ENCODE measurements around the gene HLA-DPB1.

Gene HLA-DPB1

GRCh38 chr6:33077908-33078307 is 2.1 kb downstream of the HLA-DPB1 start:
- no peaks in the 10 kb centered on the region for H3K9me3 Mint-ChIP-seq
- DNase-seq (no peak), ATAC-seq (replicated peaks) (no peak)
- peaks cover 28% of the 10 kb centered on the region for H3K36me3 Mint-ChIP-seq (ENCODE audit: insufficient read depth)
- H3K4me3 Mint-ChIP-seq = peak overlapping the region; percentile 85 to 92
- peaks cover 66 to 70% of the 10 kb centered on the region in 2 donors for H3K4me1 Mint-ChIP-seq (ENCODE audit: low read depth in 2 of 2)
- peak overlapping the region; percentile 72 to 94 for H3K27ac Mint-ChIP-seq
- no peaks in the 10 kb centered on the region for H3K27me3 Mint-ChIP-seq

DNA sequence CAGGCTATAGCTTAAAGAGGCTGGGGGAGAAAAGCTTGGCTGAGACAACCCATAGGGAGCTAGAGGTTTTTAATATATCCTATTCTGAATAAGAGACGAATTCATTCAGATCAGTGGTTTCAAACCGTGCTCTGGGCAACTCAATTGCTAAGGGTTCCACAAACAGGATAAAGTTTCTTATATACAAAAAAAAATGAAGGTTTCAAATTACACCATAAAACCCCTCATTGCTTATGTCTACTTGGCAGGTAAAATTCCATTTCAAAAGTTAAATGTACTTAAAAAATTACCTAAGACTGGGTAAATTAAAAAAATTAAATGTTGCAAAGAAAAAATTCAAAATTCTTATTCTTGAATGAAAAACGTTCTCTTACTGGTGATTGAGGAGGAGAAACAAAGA is 2.7 kb downstream of the HLA-DPB1 start:
- H3K27ac Mint-ChIP-seq = peak overlapping the region; percentile 72 to 94

GRCh38 chr6:33078919-33079521 is 3.2 kb downstream of the HLA-DPB1 start:
- no peak for DNase-seq
- Mint-ChIP-seq H3K36me3 (ENCODE audit: insufficient read depth) (peaks cover 36% of the 10 kb centered on the region), H3K9me3 (no peaks in the 10 kb centered on the region), H3K27me3 (no peaks in the 10 kb centered on the region), H3K4me3 (peak overlapping the region; percentile 37 to 85), H3K4me1 (ENCODE audit: low read depth in 2 of 2) (peaks cover 62 to 68% of the 10 kb centered on the region in 2 donors), H3K27ac (peak overlapping the region; percentile 72 to 94)
- no peak for ATAC-seq (replicated peaks)

More for the DNA sequence above, 2.7 kb downstream of the HLA-DPB1 start:
- Mint-ChIP-seq H3K36me3 (ENCODE audit: insufficient read depth) (peaks cover 31% of the 10 kb centered on the region), H3K27me3 (no peaks in the 10 kb centered on the region), H3K4me3 (peak overlapping the region; percentile 85 to 92), H3K9me3 (no peaks in the 10 kb centered on the region), H3K4me1 (ENCODE audit: low read depth in 2 of 2) (peaks cover 65 to 72% of the 10 kb centered on the region in 2 donors)
- ATAC-seq (replicated peaks) (no peak), DNase-seq (no peak)

- Mint-ChIP-seq H3K4me1 (ENCODE audit: low read depth in 2 of 2) (peaks cover 62 to 68% of the 10 kb centered on the region in 2 donors), H3K27me3 (no peaks in the 10 kb centered on the region), H3K4me3 (peak overlapping the region in 1 of 2 donors; percentile 30), H3K36me3 (ENCODE audit: insufficient read depth) (peaks cover 42% of the 10 kb centered on the region), H3K9me3 (no peaks in the 10 kb centered on the region), H3K27ac (peak overlapping the region; percentile 72 to 94)
- no peak for ATAC-seq (replicated peaks)
- no peak for DNase-seq
These were observed 3.8 kb downstream of the HLA-DPB1 start for GRCh38 chr6:33079580-33079979.

GRCh38 chr6:33080127-33081089 is 4.6 kb downstream of the HLA-DPB1 start:
- H3K36me3 Mint-ChIP-seq (ENCODE audit: insufficient read depth) = peaks cover 50% of the 10 kb centered on the region
- ATAC-seq (replicated peaks) = peak; percentile 14
- peak overlapping the region; percentile 72 to 80 for H3K27ac Mint-ChIP-seq
- H3K27me3 Mint-ChIP-seq = no peaks in the 10 kb centered on the region
- peaks cover 58 to 61% of the 10 kb centered on the region in 2 donors for H3K4me1 Mint-ChIP-seq (ENCODE audit: low read depth in 2 of 2)
- H3K4me3 Mint-ChIP-seq = peak overlapping the region; percentile 55 to 67
- no peaks in the 10 kb centered on the region for H3K9me3 Mint-ChIP-seq
- no peak for DNase-seq

DNA sequence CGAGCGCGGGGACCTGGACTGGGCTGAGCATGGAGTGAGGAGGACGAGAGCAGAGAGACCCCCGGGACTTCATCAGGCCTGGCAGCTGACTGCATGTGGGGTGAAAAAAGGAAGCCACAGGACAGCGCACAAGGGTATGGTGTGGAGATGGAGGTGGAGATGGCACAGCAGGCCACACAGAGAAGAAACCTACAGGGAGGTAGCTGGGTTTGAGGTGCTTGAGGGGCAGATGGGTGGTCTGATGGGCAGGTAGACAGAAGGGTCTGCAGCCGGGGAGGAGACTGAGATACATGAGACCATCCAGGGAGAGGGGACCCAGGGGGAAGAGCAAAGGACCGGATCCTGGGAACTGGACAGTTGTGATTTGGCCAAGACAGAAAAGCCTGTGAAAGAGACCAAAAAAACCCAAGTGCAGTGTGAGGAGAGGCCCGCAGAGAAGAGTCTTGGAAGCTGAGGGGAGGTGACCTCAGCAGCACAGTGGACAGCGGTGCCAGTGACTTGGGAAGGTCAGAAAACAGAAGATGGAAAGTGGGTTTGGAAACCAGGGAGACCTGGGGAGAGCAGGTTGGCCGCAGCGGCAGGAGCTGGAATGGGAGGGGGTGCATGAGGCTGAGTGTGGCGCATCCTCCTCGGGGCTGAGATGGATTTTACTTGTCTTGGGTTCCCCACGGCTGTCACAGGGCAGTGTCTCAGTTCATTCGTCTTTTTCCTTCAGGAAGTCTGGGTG is 5.5 kb downstream of the HLA-DPB1 start:
- Mint-ChIP-seq H3K36me3 (ENCODE audit: insufficient read depth) (peaks cover 58% of the 10 kb centered on the region), H3K27me3 (no peaks in the 10 kb centered on the region), H3K4me1 (ENCODE audit: low read depth in 2 of 2) (peaks cover 50 to 59% of the 10 kb centered on the region in 2 donors), H3K4me3 (peak overlapping the region in 1 of 2 donors; percentile 67), H3K27ac (peak overlapping the region; percentile 72 to 84), H3K9me3 (no peaks in the 10 kb centered on the region)
- no peak for ATAC-seq (replicated peaks)
- no peak for DNase-seq

DNA sequence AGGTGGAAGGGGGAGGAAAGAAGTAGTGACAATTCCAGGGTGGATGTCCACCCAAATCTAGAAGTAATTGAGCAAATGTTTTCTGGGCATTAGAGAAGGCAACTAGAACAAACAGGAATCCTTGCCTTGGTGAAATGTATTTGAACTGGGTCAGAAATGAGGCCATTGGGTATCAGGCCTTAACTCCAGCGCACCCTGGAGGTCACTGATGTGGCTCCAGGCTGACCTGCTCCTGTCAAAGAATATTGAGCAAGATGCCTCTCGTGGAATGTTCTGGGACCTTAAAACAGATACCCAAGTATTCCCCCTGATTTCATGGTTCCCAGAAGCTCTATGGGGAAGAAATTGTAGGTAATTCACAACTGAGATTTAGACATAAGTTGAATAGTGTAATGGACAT is 6.9 kb downstream of the HLA-DPB1 start:
- Mint-ChIP-seq H3K27ac (peak overlapping the region; percentile 61 to 84), H3K9me3 (no peaks in the 10 kb centered on the region), H3K27me3 (no peaks in the 10 kb centered on the region), H3K4me3 (no peak overlapping the region), H3K4me1 (ENCODE audit: low read depth in 2 of 2) (peaks cover 39 to 52% of the 10 kb centered on the region in 2 donors), H3K36me3 (ENCODE audit: insufficient read depth) (peaks cover 71% of the 10 kb centered on the region)
- no peak for DNase-seq
- peak; percentile 80 for ATAC-seq (replicated peaks)

DNA sequence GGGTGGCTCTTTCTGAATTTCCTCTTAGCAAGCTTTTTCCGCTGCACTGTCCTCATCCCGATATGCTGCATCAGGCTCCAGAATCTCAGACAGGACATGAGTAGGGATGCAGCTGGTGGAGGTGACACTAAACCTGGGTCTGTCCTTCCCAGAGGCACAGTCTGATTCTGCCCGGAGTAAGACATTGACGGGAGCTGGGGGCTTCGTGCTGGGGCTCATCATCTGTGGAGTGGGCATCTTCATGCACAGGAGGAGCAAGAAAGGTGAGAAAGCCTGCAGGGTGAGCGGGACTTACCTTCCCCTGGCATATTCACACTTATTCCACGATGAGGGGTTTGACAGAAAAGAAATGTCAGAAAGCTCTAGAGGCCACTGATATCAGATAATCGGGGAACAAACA is 9.8 kb downstream of the HLA-DPB1 start:
- no peaks in the 10 kb centered on the region for H3K9me3 Mint-ChIP-seq
- no peak for ATAC-seq (replicated peaks)
- peaks cover 66% of the 10 kb centered on the region for H3K36me3 Mint-ChIP-seq (ENCODE audit: insufficient read depth)
- peaks cover 21 to 26% of the 10 kb centered on the region in 2 donors for H3K4me1 Mint-ChIP-seq (ENCODE audit: low read depth in 2 of 2)
- no peak for DNase-seq
- no peaks in the 10 kb centered on the region for H3K27me3 Mint-ChIP-seq
- H3K4me3 Mint-ChIP-seq = no peak overlapping the region
- H3K27ac Mint-ChIP-seq = no peak overlapping the region

GRCh38 chr6:33088258-33088930 is 12.6 kb downstream of the HLA-DPB1 start:
- Mint-ChIP-seq H3K36me3 (ENCODE audit: insufficient read depth) (peaks cover 47% of the 10 kb centered on the region), H3K4me1 (ENCODE audit: low read depth in 2 of 2) (peaks cover 0 to 5% of the 10 kb centered on the region in 2 donors), H3K27me3 (no peaks in the 10 kb centered on the region), H3K4me3 (no peak overlapping the region), H3K9me3 (no peaks in the 10 kb centered on the region), H3K27ac (peak overlapping the region; percentile 50 to 59)
- no peak for DNase-seq
- no peak for ATAC-seq (replicated peaks)

GRCh38 chr6:33088931-33089620 is 13.3 kb downstream of the HLA-DPB1 start:
- no peak overlapping the region for H3K4me3 Mint-ChIP-seq
- DNase-seq (no peak), ATAC-seq (replicated peaks) (no peak)
- peak overlapping the region in 1 of 2 donors; percentile 50 for H3K27ac Mint-ChIP-seq
- peaks cover 0 to 2% of the 10 kb centered on the region in 2 donors for H3K27me3 Mint-ChIP-seq
- H3K9me3 Mint-ChIP-seq = no peaks in the 10 kb centered on the region
- peaks cover 41% of the 10 kb centered on the region for H3K36me3 Mint-ChIP-seq (ENCODE audit: insufficient read depth)
- peaks cover 0 to 5% of the 10 kb centered on the region in 2 donors for H3K4me1 Mint-ChIP-seq (ENCODE audit: low read depth in 2 of 2)

DNA sequence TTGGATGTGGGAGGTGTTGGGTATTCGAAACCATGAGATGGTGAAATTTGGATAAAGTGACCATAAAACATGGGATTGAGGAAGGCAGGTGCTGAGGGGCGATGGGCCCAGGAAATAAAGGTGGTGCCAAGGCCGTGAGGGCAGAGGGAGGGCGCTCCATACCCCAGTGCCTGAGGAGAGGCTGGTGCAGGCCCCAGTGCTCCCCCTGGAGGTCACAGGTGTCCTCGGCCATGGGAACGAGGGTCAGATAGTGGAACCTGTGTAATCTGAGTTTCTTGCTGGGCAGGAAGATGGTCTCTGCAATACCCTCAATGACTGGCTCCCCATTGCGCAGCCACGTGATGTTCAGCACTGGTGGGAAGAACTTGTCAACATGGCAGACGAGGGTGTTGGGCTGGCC is 16.2 kb downstream of the HLA-DPB1 start:
- Mint-ChIP-seq H3K27me3 (peaks cover 19 to 31% of the 10 kb centered on the region in 2 donors), H3K27ac (peak overlapping the region; percentile 69 to 72), H3K36me3 (ENCODE audit: insufficient read depth) (peaks cover 13% of the 10 kb centered on the region), H3K4me1 (ENCODE audit: low read depth in 2 of 2) (peaks cover 0 to 5% of the 10 kb centered on the region in 2 donors), H3K9me3 (no peaks in the 10 kb centered on the region), H3K4me3 (no peak overlapping the region)
- DNase-seq (peak; percentile 33 to 65 (median 37)), ATAC-seq (replicated peaks) (peak; percentile 72)

- Mint-ChIP-seq H3K27me3 (peaks cover 24 to 34% of the 10 kb centered on the region in 2 donors), H3K9me3 (no peaks in the 10 kb centered on the region), H3K27ac (no peak overlapping the region), H3K4me3 (no peak overlapping the region), H3K36me3 (ENCODE audit: insufficient read depth) (peaks cover 10% of the 10 kb centered on the region), H3K4me1 (ENCODE audit: low read depth in 2 of 2) (peaks cover 0 to 5% of the 10 kb centered on the region in 2 donors)
- no peak for ATAC-seq (replicated peaks)
- no peak for DNase-seq
These were observed 16.6 kb downstream of the HLA-DPB1 start for GRCh38 chr6:33092385-33092784.

All from effector memory CD8-positive, alpha-beta T cell (primary cell).